Gastroesophageal sphincter (tissue), 4 donors: ENCODE measurements around the gene EHMT2. TPM values are rescaled to one million over a fixed set of nuclear protein-coding genes. Genes with fewer than 3 reads are reported as not detected.

Experiments
- ATAC-seq: fragments of 150-250 bp; one replicate; pipeline ENCODE4 v1.9.1; 2016; ENCODE audit warnings: mild to moderate bottlenecking, moderate library complexity
- H3K27ac ChIP-seq, 4 donors: fragments of 200-600 bp; sonication (generic) in 3 of 4; 1 replicate in 3 of 4; 2 replicates in 1 of 4; pipeline ENCODE4 v1.5.1; 2016 to 2019
- H3K27me3 ChIP-seq: fragments of 200-600 bp; sonication (generic); one replicate; pipeline ENCODE4 v1.5.1; 2019
- H3K36me3 ChIP-seq, 2 donors: fragments of 200-600 bp; sonication (generic); one replicate each; pipeline ENCODE4 v1.5.1; 2019; ENCODE audit warnings: control low read depth in 1 of 2
- H3K4me1 ChIP-seq, 3 donors: fragments of 200-600 bp; sonication (generic); 1 replicate in 2 of 3; 2 replicates in 1 of 3; pipeline ENCODE4 v1.5.1; 2016 to 2019; ENCODE audit warnings: control low read depth in 2 of 3
- H3K4me3 ChIP-seq, 2 donors: fragments of 200-600 bp; sonication (generic); one replicate each; pipeline ENCODE4 v1.5.1; 2019; ENCODE audit warnings: mild to moderate bottlenecking in 1 of 2, moderate library complexity in 1 of 2
- H3K9me3 ChIP-seq, 3 donors: fragments of 200-600 bp; sonication (generic); one replicate each; pipeline ENCODE4 v1.5.1; 2017 to 2019; ENCODE audit warnings: control low read depth in 2 of 3
- CTCF ChIP-seq, 4 experiments: fragments of 200-600 bp in 2 of 4; fragments of 450-650 bp in 2 of 4; sonication (generic) in 1 of 4; IDR thresholded peaks; one replicate each; pipeline ENCODE4 v1.5.1; 2017 to 2019; ENCODE audit warnings: antibody characterized with exemption in 4 of 4, mild to moderate bottlenecking in 2 of 4, moderate library complexity in 2 of 4
- EP300 ChIP-seq: sonication (generic); formaldehyde crosslinking; IDR thresholded peaks from one replicate; pipeline ENCODE4 v1.6.1; 2017; ENCODE audit warnings: antibody characterized with exemption, mild to moderate bottlenecking
- POLR2A ChIP-seq, 2 donors: fragments of 450-650 bp; IDR thresholded peaks; one replicate each; pipeline ENCODE4 v1.6.1; 2017; ENCODE audit warnings: antibody characterized with exemption in 2 of 2, mild to moderate bottlenecking in 2 of 2, moderate library complexity in 1 of 2
- POLR2AphosphoS5 ChIP-seq: sonication (generic); formaldehyde crosslinking; IDR thresholded peaks from one replicate; pipeline ENCODE4 v1.6.1; 2017; ENCODE audit warnings: antibody characterized with exemption
- WGBS, 2 donors: methylation state at CpG; one replicate each; pipeline ENCODE4 v1.1.5; 2018; ENCODE audit warnings: low coverage in 1 of 2; 5-methylcytosine and 5-hydroxymethylcytosine counted together
- total RNA-seq, 4 donors: library from RNA; depleted of rRNA; stranded (reverse); fragments of >200 nt; gene quantifications; one replicate each; pipeline ENCODE4 v1.1.0, GENCODE V29; 2016

Gene EHMT2
- total RNA-seq, 4 donors from 2014 or later: 29.5 to 43.4 (median 35.5) TPM

DNA sequence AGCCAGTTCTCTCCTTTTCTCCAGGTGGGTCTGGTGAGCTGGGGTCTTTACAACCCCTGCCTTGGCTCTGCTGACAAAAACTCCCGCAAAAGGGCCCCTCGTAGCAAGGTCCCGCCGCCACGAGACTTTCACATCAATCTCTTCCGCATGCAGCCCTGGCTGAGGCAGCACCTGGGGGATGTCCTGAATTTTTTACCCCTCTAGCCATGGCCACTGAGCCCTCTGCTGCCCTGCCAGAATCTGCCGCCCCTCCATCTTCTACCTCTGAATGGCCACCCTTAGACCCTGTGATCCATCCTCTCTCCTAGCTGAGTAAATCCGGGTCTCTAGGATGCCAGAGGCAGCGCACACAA is 47.6 kb upstream of the EHMT2 start:
- TF ChIP-seq CTCF (IDR thresholded peaks at IDR 0.05) (no peak), POLR2AphosphoS5 (no peak), POLR2A (IDR thresholded peaks at IDR 0.05) (no peak), EP300 (no peak)
- 22 to 48% methylated on average over 3 to 8 of the region's 9 CpGs for WGBS, 2 donors
- no peaks in the 10 kb centered on the region for H3K36me3 ChIP-seq
- H3K27me3 ChIP-seq: no peaks in the 10 kb centered on the region
- H3K27ac ChIP-seq: peak overlapping the region; percentile 50 to 86 (median 80)
- H3K4me3 ChIP-seq: peak overlapping the region in 1 of 2 donors; percentile 32
- H3K9me3 ChIP-seq: no peaks in the 10 kb centered on the region
- no peak for ATAC-seq
- peaks cover 0 to 23% (median 10%) of the 10 kb centered on the region in 3 donors for H3K4me1 ChIP-seq

- WGBS, 2 donors: 83 to 90% methylated on average over 2 of the region's 3 CpGs
Measured at GRCh38 chr6:31943742-31944141, 46.2 kb upstream of the EHMT2 start.

GRCh38 chr6:31940256-31940664 is 42.8 kb upstream of the EHMT2 start:
- TF ChIP-seq POLR2AphosphoS5 (no peak), POLR2A (IDR thresholded peaks at IDR 0.05) (no peak)
- Histone ChIP-seq H3K4me1 (peaks cover 0 to 7% (median 5%) of the 10 kb centered on the region in 3 donors), H3K9me3 (no peaks in the 10 kb centered on the region), H3K27me3 (no peaks in the 10 kb centered on the region), H3K4me3 (no peak overlapping the region), H3K27ac (no peak overlapping the region), H3K36me3 (no peaks in the 10 kb centered on the region)
- ATAC-seq: no peak
- WGBS, 2 donors: 0 to 19% methylated on average over 1 to 6 of the region's 6 CpGs

More at GRCh38 chr6:31943742-31944141, 46.2 kb upstream of the EHMT2 start:
- ATAC-seq: no peak
- H3K9me3 ChIP-seq: no peaks in the 10 kb centered on the region
- H3K4me3 ChIP-seq: no peak overlapping the region
- H3K36me3 ChIP-seq: no peaks in the 10 kb centered on the region
- H3K4me1 ChIP-seq: peaks cover 0 to 23% (median 10%) of the 10 kb centered on the region in 3 donors
- TF ChIP-seq POLR2AphosphoS5 (no peak), CTCF (IDR thresholded peaks at IDR 0.05) (no peak), EP300 (no peak), POLR2A (IDR thresholded peaks at IDR 0.05) (no peak)
- no peak overlapping the region for H3K27ac ChIP-seq
- H3K27me3 ChIP-seq: no peaks in the 10 kb centered on the region

DNA sequence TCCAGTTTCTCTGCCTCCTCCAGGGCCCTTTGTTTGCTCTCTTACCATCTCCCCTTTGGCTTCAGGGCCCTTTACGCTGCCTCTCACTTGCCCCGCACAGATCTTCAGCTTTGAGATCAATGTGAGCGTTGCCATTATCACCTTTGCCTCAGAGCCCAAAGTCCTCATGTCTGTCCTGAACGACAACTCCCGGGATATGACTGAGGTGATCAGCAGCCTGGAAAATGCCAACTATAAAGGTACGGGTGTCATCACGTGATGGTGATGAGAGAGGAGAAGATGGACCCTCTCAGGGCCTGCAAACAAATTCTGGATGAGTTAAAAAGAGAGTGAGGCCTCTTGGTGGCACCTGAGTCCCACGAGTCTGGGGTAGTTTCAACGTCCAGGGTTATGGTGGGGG is 38.3 kb upstream of the EHMT2 start:
- no peak for TF ChIP-seq CTCF (IDR thresholded peaks at IDR 0.05)
- TF ChIP-seq EP300: no peak
- no peak for TF ChIP-seq POLR2AphosphoS5
- TF ChIP-seq POLR2A (IDR thresholded peaks at IDR 0.05): no peak
- no peaks in the 10 kb centered on the region for H3K9me3 ChIP-seq
- no peak for ATAC-seq
- no peaks in the 10 kb centered on the region for H3K4me1 ChIP-seq
- peaks cover under 1% of the 10 kb centered on the region for H3K27me3 ChIP-seq
- H3K36me3 ChIP-seq: no peaks in the 10 kb centered on the region
- WGBS, 2 donors: 68 to 80% methylated on average over 5 to 9 of the region's 9 CpGs
- no peak overlapping the region for H3K27ac ChIP-seq
- no peak overlapping the region for H3K4me3 ChIP-seq

DNA sequence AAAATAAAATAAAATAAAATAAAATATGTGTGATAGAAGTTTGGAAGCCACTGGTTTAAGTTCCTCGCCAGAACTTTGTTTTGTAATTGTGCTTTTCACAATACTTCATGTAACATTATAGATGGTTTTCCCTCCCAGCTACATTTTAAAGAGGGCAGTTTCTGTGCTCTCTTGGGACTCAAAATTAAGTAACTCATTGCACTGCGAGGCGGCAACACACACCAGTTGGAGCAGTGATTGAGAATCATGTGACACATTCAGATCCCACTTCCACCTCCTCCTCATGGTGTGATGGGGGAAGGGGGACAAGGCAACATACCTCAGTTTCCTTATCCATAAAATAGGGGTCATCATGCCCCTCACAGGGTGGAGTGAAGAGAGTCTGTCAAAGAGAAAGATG is 37.5 kb upstream of the EHMT2 start:
- Histone ChIP-seq H3K9me3 (no peaks in the 10 kb centered on the region), H3K36me3 (no peaks in the 10 kb centered on the region), H3K27me3 (peaks cover 8% of the 10 kb centered on the region), H3K4me1 (no peaks in the 10 kb centered on the region), H3K27ac (no peak overlapping the region), H3K4me3 (no peak overlapping the region)
- WGBS, 2 donors: 75 to 76% methylated on average over 3 of the region's 3 CpGs
- TF ChIP-seq POLR2AphosphoS5 (no peak), CTCF (IDR thresholded peaks at IDR 0.05) (no peak), POLR2A (IDR thresholded peaks at IDR 0.05) (no peak), EP300 (no peak)
- ATAC-seq: no peak
